Type B pancreatic cell (in vitro differentiated cells): ENCODE results near the gene ST8SIA2. TPM values are rescaled to one million over a fixed set of nuclear protein-coding genes. Genes with fewer than 3 reads are reported as not detected.

Experiments used
- DNase-seq: peaks from one replicate; pipeline ENCODE4 v3.0.0; 2021; ENCODE audit warnings: mixed read lengths; ENCODE audit not compliant: unreplicated experiment; ENCODE audit errors: extremely low spot score
- H3K27ac Mint-ChIP-seq: 2 replicates; pipeline ENCODE4 v1.8.0; 2021; ENCODE audit warnings: mild to moderate bottlenecking, mixed read lengths
- H3K27me3 Mint-ChIP-seq: 2 replicates; pipeline ENCODE4 v1.8.0; 2021; ENCODE audit warnings: mixed read lengths
- H3K36me3 Mint-ChIP-seq: 2 replicates; pipeline ENCODE4 v1.8.0; 2021; ENCODE audit warnings: mixed read lengths
- H3K4me1 Mint-ChIP-seq: one replicate; pipeline ENCODE4 v1.8.0; 2021; ENCODE audit warnings: mixed read lengths; ENCODE audit not compliant: unreplicated experiment
- H3K4me3 Mint-ChIP-seq: 2 replicates; pipeline ENCODE4 v1.8.0; 2021; ENCODE audit warnings: mild to moderate bottlenecking, mixed read lengths
- H3K9me3 Mint-ChIP-seq: 2 replicates; pipeline ENCODE4 v1.8.0; 2021; ENCODE audit warnings: mixed read lengths
- long read RNA-seq: library from polyadenylated mRNA; unstranded; transcript quantifications from one replicate; pipeline ENCODE4 v2.0.0, GENCODE V29; 2020
- total RNA-seq: library from RNA; stranded (reverse); gene quantifications from 2 replicates; pipeline ENCODE4 v1.2.1, GENCODE V29; 2021; ENCODE audit warnings: low replicate concordance
- TF ChIP-seq, protein P1 (sequence below): fragments of 200-600 bp; sonication (generic); conservative IDR thresholded peaks from 2 replicates; pipeline ENCODE4 v1.5.0; 2021; ENCODE audit warnings: antibody characterized with exemption, mild to moderate bottlenecking

The ST8SIA2 gene, protein sequence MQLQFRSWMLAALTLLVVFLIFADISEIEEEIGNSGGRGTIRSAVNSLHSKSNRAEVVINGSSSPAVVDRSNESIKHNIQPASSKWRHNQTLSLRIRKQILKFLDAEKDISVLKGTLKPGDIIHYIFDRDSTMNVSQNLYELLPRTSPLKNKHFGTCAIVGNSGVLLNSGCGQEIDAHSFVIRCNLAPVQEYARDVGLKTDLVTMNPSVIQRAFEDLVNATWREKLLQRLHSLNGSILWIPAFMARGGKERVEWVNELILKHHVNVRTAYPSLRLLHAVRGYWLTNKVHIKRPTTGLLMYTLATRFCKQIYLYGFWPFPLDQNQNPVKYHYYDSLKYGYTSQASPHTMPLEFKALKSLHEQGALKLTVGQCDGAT
- 8.8 and 16.8 TPM in 2 replicates for total RNA-seq
- long read RNA-seq, full-length matches to known transcripts, result 1 of 6 reads
- long read RNA-seq, partial matches to known transcripts, result 0 of 6 reads
- long read RNA-seq, other reads (novel, unspliced or antisense), result 5 of 6 reads

DNA sequence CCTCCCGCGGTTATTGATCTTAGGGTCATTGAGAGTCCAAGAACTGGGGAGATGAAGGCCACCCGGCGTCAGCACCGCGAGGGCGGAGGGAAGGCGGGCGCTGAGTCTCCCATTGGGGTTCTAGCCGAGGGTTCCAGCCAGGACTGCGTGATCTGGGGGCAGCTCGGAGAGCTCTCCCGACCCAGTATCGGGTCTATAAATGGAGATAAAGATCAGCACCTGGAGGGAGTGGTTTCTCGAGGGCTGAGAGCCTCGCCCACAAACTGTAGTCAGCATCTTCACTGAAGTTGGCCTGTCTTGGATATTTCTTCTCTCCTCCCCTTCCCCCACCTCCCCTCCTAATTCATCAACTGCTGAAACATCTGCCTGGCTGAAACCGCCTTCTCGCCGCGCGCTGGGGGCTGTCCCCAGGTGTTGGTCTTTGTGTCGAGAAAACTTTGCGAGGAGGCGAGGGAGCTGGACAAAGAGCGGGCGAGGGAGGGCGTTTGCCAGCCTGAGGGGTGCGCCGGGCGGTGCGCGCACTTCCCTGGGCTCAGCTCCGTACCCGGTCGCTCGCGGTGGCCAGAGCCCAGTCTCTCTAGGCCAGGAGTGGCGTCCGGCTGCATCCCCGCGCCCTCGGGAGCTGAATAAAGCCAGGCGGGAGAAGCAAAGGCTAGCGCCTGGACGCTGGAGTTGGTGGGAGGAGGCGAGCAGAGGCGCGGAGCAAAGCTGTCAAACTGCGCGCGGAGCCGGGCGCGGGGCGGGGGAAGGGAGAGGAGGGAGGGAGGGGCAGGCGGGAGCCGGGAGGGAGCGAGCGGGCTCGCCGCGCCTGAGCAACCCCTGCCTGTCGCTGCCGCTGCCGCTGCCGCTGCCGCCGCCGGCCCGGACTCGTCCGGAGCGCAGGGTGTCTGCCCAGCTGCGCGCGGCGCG is at the start of gene ST8SIA2:
ST8SIA2 (plus strand) TSS at position 811 of the 909 bp plus-strand sequence. CDS start 184 bp downstream, outside the sequence.
- TF ChIP-seq, protein P1, sequence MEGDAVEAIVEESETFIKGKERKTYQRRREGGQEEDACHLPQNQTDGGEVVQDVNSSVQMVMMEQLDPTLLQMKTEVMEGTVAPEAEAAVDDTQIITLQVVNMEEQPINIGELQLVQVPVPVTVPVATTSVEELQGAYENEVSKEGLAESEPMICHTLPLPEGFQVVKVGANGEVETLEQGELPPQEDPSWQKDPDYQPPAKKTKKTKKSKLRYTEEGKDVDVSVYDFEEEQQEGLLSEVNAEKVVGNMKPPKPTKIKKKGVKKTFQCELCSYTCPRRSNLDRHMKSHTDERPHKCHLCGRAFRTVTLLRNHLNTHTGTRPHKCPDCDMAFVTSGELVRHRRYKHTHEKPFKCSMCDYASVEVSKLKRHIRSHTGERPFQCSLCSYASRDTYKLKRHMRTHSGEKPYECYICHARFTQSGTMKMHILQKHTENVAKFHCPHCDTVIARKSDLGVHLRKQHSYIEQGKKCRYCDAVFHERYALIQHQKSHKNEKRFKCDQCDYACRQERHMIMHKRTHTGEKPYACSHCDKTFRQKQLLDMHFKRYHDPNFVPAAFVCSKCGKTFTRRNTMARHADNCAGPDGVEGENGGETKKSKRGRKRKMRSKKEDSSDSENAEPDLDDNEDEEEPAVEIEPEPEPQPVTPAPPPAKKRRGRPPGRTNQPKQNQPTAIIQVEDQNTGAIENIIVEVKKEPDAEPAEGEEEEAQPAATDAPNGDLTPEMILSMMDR, result no peak
- Mint-ChIP-seq H3K4me3 (peak within 1 kb of the TSS; percentile 90), H3K27ac (peak within 1 kb of the TSS; percentile 83), H3K27me3 (peaks cover 62% of the 10 kb centered on the region), H3K9me3 (no peaks in the 10 kb centered on the region), H3K36me3 (peaks cover 8% of the 10 kb centered on the region), H3K4me1 (peaks cover 11% of the 10 kb centered on the region)
- DNase-seq, result peak; percentile 83

- Mint-ChIP-seq H3K9me3 (peaks cover 8% of the 10 kb centered on the region), H3K27me3 (peaks cover 61% of the 10 kb centered on the region), H3K27ac (no peak overlapping the region), H3K4me1 (no peaks in the 10 kb centered on the region), H3K36me3 (no peaks in the 10 kb centered on the region), H3K4me3 (no peak overlapping the region)
- TF ChIP-seq, protein P1, result no peak
- DNase-seq, result no peak
Measured at GRCh38 chr15:92343924-92344643, 49.6 kb upstream of the ST8SIA2 start.

DNA sequence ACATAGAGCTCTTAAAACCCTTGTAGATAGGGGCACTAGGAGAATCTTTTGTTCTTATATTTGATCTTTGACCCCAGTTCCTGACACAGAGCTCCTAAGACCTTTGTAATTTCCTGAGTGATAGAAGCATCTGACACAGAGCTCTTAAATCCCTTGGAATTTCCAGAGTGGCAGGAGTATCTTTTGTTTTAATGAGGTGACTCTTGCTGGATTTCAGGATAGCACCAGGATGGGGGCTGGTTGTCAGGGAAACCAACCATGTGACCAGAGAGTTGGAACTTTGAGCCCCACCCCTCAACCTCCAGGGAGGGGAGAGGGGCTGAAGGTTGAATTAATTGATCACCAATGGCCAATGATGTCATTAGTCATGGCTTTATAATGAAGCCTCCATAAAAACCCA is 47.6 kb upstream of the ST8SIA2 start:
- Mint-ChIP-seq H3K4me3 (no peak overlapping the region), H3K9me3 (peaks cover 8% of the 10 kb centered on the region)
- TF ChIP-seq, protein P1, result no peak

GRCh38 chr15:92355307-92355706 is 38.4 kb upstream of the ST8SIA2 start:
- no peak overlapping the region for H3K27ac Mint-ChIP-seq
- H3K4me1 Mint-ChIP-seq, result peaks cover 7% of the 10 kb centered on the region
- no peak overlapping the region for H3K4me3 Mint-ChIP-seq
- no peak for DNase-seq
- TF ChIP-seq, protein P1, result no peak
- no peaks in the 10 kb centered on the region for H3K36me3 Mint-ChIP-seq
- H3K27me3 Mint-ChIP-seq, result peaks cover 30% of the 10 kb centered on the region
- H3K9me3 Mint-ChIP-seq, result no peaks in the 10 kb centered on the region

More for the DNA sequence above, 47.6 kb upstream of the ST8SIA2 start:
- no peak for DNase-seq
- H3K27ac Mint-ChIP-seq, result no peak overlapping the region
- peaks cover 70% of the 10 kb centered on the region for H3K27me3 Mint-ChIP-seq
- H3K36me3 Mint-ChIP-seq, result no peaks in the 10 kb centered on the region
- H3K4me1 Mint-ChIP-seq, result no peaks in the 10 kb centered on the region
